Measurements from ENCODE around the gene IL17RE. TPM values are rescaled to one million over a fixed set of nuclear protein-coding genes. Genes with fewer than 3 reads are reported as not detected.

The IL17RE gene
- polyA plus RNA-seq, 3 donors = 0.27 TPM; not detected in 2

- no peaks in the 10 kb centered on the region for H3K27me3 ChIP-seq (ENCODE audit: control insufficient read depth in 2 of 2, insufficient read depth in 2 of 2, low read length in 2 of 2)
- peaks cover 4 to 24% of the 10 kb centered on the region in 2 donors for H3K36me3 ChIP-seq (replicated peaks in 1 of 2; ENCODE audit: control insufficient read depth in 1 of 2, insufficient read depth in 2 of 2, low read length in 2 of 2)
- H3K27ac ChIP-seq (ENCODE audit: low read depth in 1 of 2, low read length in 2 of 2) = no peak overlapping the region
- Mint-ChIP-seq H3K36me3 (peaks cover 18 to 31% of the 10 kb centered on the region in 2 donors), H3K9me3 (peaks cover 0 to 3% (median 0%) of the 10 kb centered on the region in 7 donors), H3K27ac (peak overlapping the region in 2 of 7 donors; percentile 6 to 13), H3K4me3 (no peak overlapping the region), H3K4me1 (peaks cover 6% of the 10 kb centered on the region), H3K27me3 (ENCODE audit: low read depth in 3 of 3) (peaks cover 2 to 6% (median 4%) of the 10 kb centered on the region in 3 donors)
- 95% methylated on average over 7 of the region's 11 CpGs for WGBS (ENCODE audit: insufficient coverage)
- peaks cover 4 to 8% of the 10 kb centered on the region in 2 donors for H3K4me1 ChIP-seq (ENCODE audit: control insufficient read depth in 1 of 2, insufficient read depth in 2 of 2, low read length in 2 of 2)
- DNase-seq = no peak
- no peak for TF ChIP-seq CTCF (IDR thresholded peaks at IDR 0.05)
- H3K4me2 ChIP-seq (replicated peaks; ENCODE audit: extremely low read depth, low read length, poor library complexity, severe bottlenecking) = no peak overlapping the region
- no peaks in the 10 kb centered on the region for H4K20me1 ChIP-seq (ENCODE audit: insufficient read depth, low read length)
- no peak overlapping the region for H3K4me3 ChIP-seq (replicated peaks in 1 of 3; ENCODE audit: low read depth in 2 of 3, low read length in 3 of 3)
- intact Hi-C loops (cut with micrococcal nuclease) = no loop called here
- no peak overlapping the region for H3K9ac ChIP-seq (ENCODE audit: insufficient read depth, low read length, poor library complexity, severe bottlenecking)
- no peak overlapping the region for H2AFZ ChIP-seq (ENCODE audit: insufficient read depth, low read depth, low read length, poor library complexity, severe bottlenecking)
- no peaks in the 10 kb centered on the region for H3K79me2 ChIP-seq (ENCODE audit: insufficient read depth, low read length)
- no peaks in the 10 kb centered on the region for H3K9me3 ChIP-seq (replicated peaks in 1 of 2; ENCODE audit: control insufficient read depth in 1 of 2, insufficient read depth in 1 of 2, low read length in 2 of 2)
These were observed 40.5 kb downstream of the IL17RE start for GRCh38 chr3:9942934-9943690.

- Histone ChIP-seq H3K4me3 (replicated peaks in 1 of 3; ENCODE audit: low read depth in 2 of 3, low read length in 3 of 3) (no peak overlapping the region), H3K79me2 (ENCODE audit: insufficient read depth, low read length) (no peaks in the 10 kb centered on the region), H2AFZ (ENCODE audit: insufficient read depth, low read depth, low read length, poor library complexity, severe bottlenecking) (no peak overlapping the region), H3K27me3 (ENCODE audit: control insufficient read depth in 2 of 2, insufficient read depth in 2 of 2, low read length in 2 of 2) (no peaks in the 10 kb centered on the region), H3K4me2 (replicated peaks; ENCODE audit: extremely low read depth, low read length, poor library complexity, severe bottlenecking) (no peak overlapping the region), H3K36me3 (replicated peaks in 1 of 2; ENCODE audit: control insufficient read depth in 1 of 2, insufficient read depth in 2 of 2, low read length in 2 of 2) (peaks cover 2 to 22% of the 10 kb centered on the region in 2 donors), H3K4me1 (ENCODE audit: control insufficient read depth in 1 of 2, insufficient read depth in 2 of 2, low read length in 2 of 2) (peaks cover 4 to 8% of the 10 kb centered on the region in 2 donors), H4K20me1 (ENCODE audit: insufficient read depth, low read length) (no peaks in the 10 kb centered on the region), H3K27ac (ENCODE audit: low read depth in 1 of 2, low read length in 2 of 2) (no peak overlapping the region), H3K9me3 (replicated peaks in 1 of 2; ENCODE audit: control insufficient read depth in 1 of 2, insufficient read depth in 1 of 2, low read length in 2 of 2) (no peaks in the 10 kb centered on the region), H3K9ac (ENCODE audit: insufficient read depth, low read length, poor library complexity, severe bottlenecking) (no peak overlapping the region)
- 94% methylated on average over 8 of the region's 11 CpGs for WGBS (ENCODE audit: insufficient coverage)
- TF ChIP-seq CTCF (IDR thresholded peaks at IDR 0.05) = no peak
- H3K27ac Mint-ChIP-seq = peak overlapping the region in 2 of 7 donors; percentile 61 to 70
- H3K4me3 Mint-ChIP-seq = no peak overlapping the region
- intact Hi-C loops (cut with micrococcal nuclease) = no loop called here
- peaks cover 13 to 27% of the 10 kb centered on the region in 2 donors for H3K36me3 Mint-ChIP-seq
- peaks cover 2 to 6% (median 4%) of the 10 kb centered on the region in 3 donors for H3K27me3 Mint-ChIP-seq (ENCODE audit: low read depth in 3 of 3)
- DNase-seq = no peak
- peaks cover 0 to 3% (median 0%) of the 10 kb centered on the region in 7 donors for H3K9me3 Mint-ChIP-seq
- H3K4me1 Mint-ChIP-seq = peaks cover 6% of the 10 kb centered on the region
These were observed 41.6 kb downstream of the IL17RE start for GRCh38 chr3:9944271-9944670.
